Measurements from ENCODE around the gene COL16A1. TPM values are rescaled to one million over a fixed set of nuclear protein-coding genes. Genes with fewer than 3 reads are reported as not detected.
A peak's percentile ranks its signal among the peaks of the same experiment; 100 is the strongest.

COL16A1 gene
- total and polyA plus RNA-seq, 7 experiments from 2014 or later = 0.31 to 0.37 TPM; not detected in 5

GRCh38 chr1:31742462-31743212 is 38.8 kb upstream of the COL16A1 start:
- CTCF ChIA-PET = no interaction called here
- Histone ChIP-seq H3K27ac (ENCODE audit: low read depth, low read length) (no peak overlapping the region), H3K9me3 (ENCODE audit: control insufficient read depth in 2 of 3, low read length in 3 of 3) (no peaks in the 10 kb centered on the region), H3K4me1 (ENCODE audit: control insufficient read depth in 2 of 2, insufficient read depth in 2 of 2, low read length in 2 of 2) (peaks cover 7 to 10% of the 10 kb centered on the region in 2 donors), H3K4me3 (ENCODE audit: low read length) (no peak overlapping the region), H3K36me3 (ENCODE audit: control insufficient read depth in 2 of 3, insufficient read depth in 3 of 3, low read length in 3 of 3) (no peaks in the 10 kb centered on the region), H3K27me3 (ENCODE audit: control insufficient read depth in 2 of 2, insufficient read depth in 2 of 2, low read length in 2 of 2) (no peaks in the 10 kb centered on the region)
- DNase-seq (no peak), ATAC-seq (no peak)
- H3K27me3 Mint-ChIP-seq = peaks cover 0 to 10% (median 0%) of the 10 kb centered on the region in 5 donors
- intact Hi-C loops (cut with micrococcal nuclease) = no loop called here
- peaks cover 6 to 31% (median 17%) of the 10 kb centered on the region in 7 donors for H3K4me1 Mint-ChIP-seq
- no peak overlapping the region for H3K27ac Mint-ChIP-seq
- H3K4me3 Mint-ChIP-seq = no peak overlapping the region
- POLR2A ChIA-PET = no interaction called here
- H3K9me3 Mint-ChIP-seq = peaks cover 0 to 1% (median 0%) of the 10 kb centered on the region in 11 donors
- no peaks in the 10 kb centered on the region for H3K36me3 Mint-ChIP-seq

- DNase-seq (peak in 1 of 9 donors; percentile 46), ATAC-seq (peak; percentile 57)
- Mint-ChIP-seq H3K4me3 (peak overlapping the region in 5 of 10 donors; percentile 4 to 67 (median 38)), H3K36me3 (no peaks in the 10 kb centered on the region), H3K4me1 (peaks cover 7 to 18% (median 16%) of the 10 kb centered on the region in 7 donors), H3K9me3 (no peaks in the 10 kb centered on the region), H3K27ac (peak overlapping the region in 3 of 9 donors; percentile 1 to 73 (median 70)), H3K27me3 (no peaks in the 10 kb centered on the region)
- Histone ChIP-seq H3K9me3 (ENCODE audit: control insufficient read depth in 2 of 3, low read length in 3 of 3) (no peaks in the 10 kb centered on the region), H3K4me3 (ENCODE audit: low read length) (no peak overlapping the region), H3K27me3 (ENCODE audit: control insufficient read depth in 2 of 2, insufficient read depth in 2 of 2, low read length in 2 of 2) (no peaks in the 10 kb centered on the region), H3K27ac (ENCODE audit: low read depth, low read length) (no peak overlapping the region), H3K4me1 (ENCODE audit: control insufficient read depth in 2 of 2, insufficient read depth in 2 of 2, low read length in 2 of 2) (peaks cover 0 to 7% of the 10 kb centered on the region in 2 donors), H3K36me3 (ENCODE audit: control insufficient read depth in 2 of 3, insufficient read depth in 3 of 3, low read length in 3 of 3) (no peaks in the 10 kb centered on the region)
- CTCF ChIA-PET = no interaction called here
- POLR2A ChIA-PET = no interaction called here
- intact Hi-C loops (cut with micrococcal nuclease) = no loop called here
Observed at GRCh38 chr1:31739346-31739745, 35.5 kb upstream of the COL16A1 start.

- intact Hi-C loops (cut with micrococcal nuclease) = no loop called here
- H3K4me3 ChIP-seq (ENCODE audit: low read length) = no peak overlapping the region
- ATAC-seq (peak; percentile 38), DNase-seq (no peak)
- no peaks in the 10 kb centered on the region for H3K36me3 ChIP-seq (ENCODE audit: control insufficient read depth in 2 of 3, insufficient read depth in 3 of 3, low read length in 3 of 3)
- Mint-ChIP-seq H3K27me3 (no peaks in the 10 kb centered on the region), H3K4me3 (peak overlapping the region in 3 of 10 donors; percentile 37 to 48 (median 41)), H3K27ac (peak overlapping the region in 1 of 9 donors; percentile 16), H3K9me3 (no peaks in the 10 kb centered on the region), H3K4me1 (peaks cover 7 to 18% (median 16%) of the 10 kb centered on the region in 7 donors), H3K36me3 (no peaks in the 10 kb centered on the region)
- ChIA-PET CTCF (no interaction called here), POLR2A (no interaction called here)
- no peak overlapping the region for H3K27ac ChIP-seq (ENCODE audit: low read depth, low read length)
- H3K9me3 ChIP-seq (ENCODE audit: control insufficient read depth in 2 of 3, low read length in 3 of 3) = no peaks in the 10 kb centered on the region
- H3K27me3 ChIP-seq (ENCODE audit: control insufficient read depth in 2 of 2, insufficient read depth in 2 of 2, low read length in 2 of 2) = no peaks in the 10 kb centered on the region
- H3K4me1 ChIP-seq (ENCODE audit: control insufficient read depth in 2 of 2, insufficient read depth in 2 of 2, low read length in 2 of 2) = peaks cover 0 to 7% of the 10 kb centered on the region in 2 donors
Observed at GRCh38 chr1:31736675-31737074, 32.9 kb upstream of the COL16A1 start.

GRCh38 chr1:31735571-31735970 is 31.8 kb upstream of the COL16A1 start:
- Mint-ChIP-seq H3K4me1 (peaks cover 7 to 18% (median 14%) of the 10 kb centered on the region in 7 donors), H3K27ac (no peak overlapping the region), H3K9me3 (no peaks in the 10 kb centered on the region), H3K27me3 (no peaks in the 10 kb centered on the region), H3K4me3 (no peak overlapping the region), H3K36me3 (no peaks in the 10 kb centered on the region)
- ChIA-PET CTCF (no interaction called here), POLR2A (no interaction called here)
- Histone ChIP-seq H3K27me3 (ENCODE audit: control insufficient read depth in 2 of 2, insufficient read depth in 2 of 2, low read length in 2 of 2) (no peaks in the 10 kb centered on the region), H3K4me1 (ENCODE audit: control insufficient read depth in 2 of 2, insufficient read depth in 2 of 2, low read length in 2 of 2) (peaks cover 0 to 7% of the 10 kb centered on the region in 2 donors), H3K9me3 (ENCODE audit: control insufficient read depth in 2 of 3, low read length in 3 of 3) (no peaks in the 10 kb centered on the region), H3K36me3 (ENCODE audit: control insufficient read depth in 2 of 3, insufficient read depth in 3 of 3, low read length in 3 of 3) (no peaks in the 10 kb centered on the region), H3K4me3 (ENCODE audit: low read length) (no peak overlapping the region), H3K27ac (ENCODE audit: low read depth, low read length) (no peak overlapping the region)
- intact Hi-C loops (cut with micrococcal nuclease) = no loop called here
- ATAC-seq (no peak), DNase-seq (no peak)

GRCh38 chr1:31734582-31735107 is 30.8 kb upstream of the COL16A1 start:
- POLR2A ChIA-PET = no interaction called here
- H3K27ac Mint-ChIP-seq = no peak overlapping the region
- no peak overlapping the region for H3K4me3 Mint-ChIP-seq
- intact Hi-C loops (cut with micrococcal nuclease) = no loop called here
- Histone ChIP-seq H3K27me3 (ENCODE audit: control insufficient read depth in 2 of 2, insufficient read depth in 2 of 2, low read length in 2 of 2) (no peaks in the 10 kb centered on the region), H3K36me3 (ENCODE audit: control insufficient read depth in 2 of 3, insufficient read depth in 3 of 3, low read length in 3 of 3) (no peaks in the 10 kb centered on the region), H3K9me3 (ENCODE audit: control insufficient read depth in 2 of 3, low read length in 3 of 3) (no peaks in the 10 kb centered on the region), H3K4me3 (ENCODE audit: low read length) (no peak overlapping the region), H3K4me1 (ENCODE audit: control insufficient read depth in 2 of 2, insufficient read depth in 2 of 2, low read length in 2 of 2) (peaks cover 0 to 7% of the 10 kb centered on the region in 2 donors), H3K27ac (ENCODE audit: low read depth, low read length) (no peak overlapping the region)
- CTCF ChIA-PET = no interaction called here
- no peaks in the 10 kb centered on the region for H3K27me3 Mint-ChIP-seq
- ATAC-seq (no peak), DNase-seq (no peak)
- no peaks in the 10 kb centered on the region for H3K36me3 Mint-ChIP-seq
- H3K9me3 Mint-ChIP-seq = no peaks in the 10 kb centered on the region
- peaks cover 5 to 15% (median 12%) of the 10 kb centered on the region in 7 donors for H3K4me1 Mint-ChIP-seq

- Mint-ChIP-seq H3K27ac (no peak overlapping the region), H3K4me1 (peaks cover 0 to 11% (median 6%) of the 10 kb centered on the region in 7 donors), H3K4me3 (no peak overlapping the region), H3K36me3 (no peaks in the 10 kb centered on the region), H3K27me3 (no peaks in the 10 kb centered on the region), H3K9me3 (no peaks in the 10 kb centered on the region)
- ChIA-PET CTCF (no interaction called here), POLR2A (no interaction called here)
- Histone ChIP-seq H3K27me3 (ENCODE audit: control insufficient read depth in 2 of 2, insufficient read depth in 2 of 2, low read length in 2 of 2) (no peaks in the 10 kb centered on the region), H3K27ac (ENCODE audit: low read depth, low read length) (no peak overlapping the region), H3K9me3 (ENCODE audit: control insufficient read depth in 2 of 3, low read length in 3 of 3) (no peaks in the 10 kb centered on the region), H3K4me3 (ENCODE audit: low read length) (no peak overlapping the region), H3K36me3 (ENCODE audit: control insufficient read depth in 2 of 3, insufficient read depth in 3 of 3, low read length in 3 of 3) (no peaks in the 10 kb centered on the region), H3K4me1 (ENCODE audit: control insufficient read depth in 2 of 2, insufficient read depth in 2 of 2, low read length in 2 of 2) (no peaks in the 10 kb centered on the region)
- intact Hi-C loops (cut with micrococcal nuclease) = no loop called here
- DNase-seq (no peak), ATAC-seq (no peak)
Observed at GRCh38 chr1:31733389-31734219, 29.8 kb upstream of the COL16A1 start.

Data from naive thymus-derived CD4-positive, alpha-beta T cell (primary cell).